WTC11 (cell line): ENCODE measurements around the gene CDCA7. TPM values are rescaled to one million over a fixed set of nuclear protein-coding genes. Genes with fewer than 3 reads are reported as not detected.
A peak's percentile ranks its signal among the peaks of the same experiment; 100 is the strongest.

ENCODE experiments used
- ATAC-seq: fragments of 200-7000 bp; cut with Tn5 transposase; 2 replicates; pipeline ENCODE4 v1.10.0; 2021; ENCODE audit warnings: mild to moderate bottlenecking, moderate library complexity
- CTCF ChIA-PET: fragments of 300-600 bp; sonication (Branson Sonifier 250); formaldehyde crosslinking; loops from one replicate; lab custom pipeline; 2021; ENCODE audit warnings: antibody characterized with exemption; lab: Charles Lee
- POLR2A ChIA-PET: fragments of 350-600 bp; sonication (Branson Sonifier 250); formaldehyde crosslinking; loops from one replicate; lab custom pipeline; 2021; ENCODE audit warnings: antibody characterized with exemption; lab: Charles Lee
- DNase-seq: peaks from one replicate; pipeline ENCODE4 v3.0.0; 2021; ENCODE audit warnings: low spot score
- H3K27ac Mint-ChIP-seq: 2 replicates; pipeline ENCODE4 v1.8.0; 2021; ENCODE audit warnings: mixed read lengths
- H3K27me3 Mint-ChIP-seq: 2 replicates; pipeline ENCODE4 v1.8.0; 2021; ENCODE audit warnings: low read depth, mild to moderate bottlenecking, moderate library complexity, mixed read lengths
- H3K36me3 Mint-ChIP-seq: 2 replicates; pipeline ENCODE4 v1.8.0; 2021; ENCODE audit warnings: mixed read lengths
- H3K4me1 Mint-ChIP-seq: 2 replicates; pipeline ENCODE4 v1.8.0; 2022; ENCODE audit warnings: mixed read lengths
- H3K4me3 Mint-ChIP-seq: 2 replicates; pipeline ENCODE4 v1.8.0; 2021; ENCODE audit warnings: mild to moderate bottlenecking, moderate library complexity, mixed read lengths
- H3K9me3 Mint-ChIP-seq: 2 replicates; pipeline ENCODE4 v1.8.0; 2021; ENCODE audit warnings: mixed read lengths
- EMX1 ChIP-seq: fragments of 250-450 bp; sonication (Bioruptor Pico); IDR thresholded peaks from 2 replicates; pipeline ENCODE4 v1.8.0; 2021; ENCODE audit warnings: mild to moderate bottlenecking
- ESRRA ChIP-seq: sonication (generic); formaldehyde crosslinking; IDR thresholded peaks from 2 replicates; pipeline ENCODE4 v1.8.1; 2022; ENCODE audit warnings: mild to moderate bottlenecking, missing genetic modification reagents, borderline replicate concordance
- ETV6 ChIP-seq: sonication (generic); formaldehyde crosslinking; IDR thresholded peaks from 2 replicates; pipeline ENCODE4 v1.8.1; 2022; ENCODE audit warnings: mild to moderate bottlenecking, missing genetic modification reagents
- FOXJ3 ChIP-seq: sonication (generic); formaldehyde crosslinking; IDR thresholded peaks from 2 replicates; pipeline ENCODE4 v1.9.0; 2021; ENCODE audit warnings: missing genetic modification reagents, mild to moderate bottlenecking, borderline replicate concordance
- NFE2L1 ChIP-seq: sonication (generic); formaldehyde crosslinking; IDR thresholded peaks from 2 replicates; pipeline ENCODE4 v1.8.1; 2023; ENCODE audit warnings: missing genetic modification reagents
- NFYB ChIP-seq: sonication (generic); formaldehyde crosslinking; conservative IDR thresholded peaks from 2 replicates; pipeline ENCODE4 v1.8.0; 2022; ENCODE audit warnings: low read depth, missing genetic modification reagents
- NR1H2 ChIP-seq: sonication (generic); formaldehyde crosslinking; IDR thresholded peaks from 2 replicates; pipeline ENCODE4 v1.9.0; 2021; ENCODE audit warnings: mild to moderate bottlenecking, moderate library complexity, missing genetic modification reagents
- ZBTB21 ChIP-seq: sonication (generic); formaldehyde crosslinking; IDR thresholded peaks from 2 replicates; pipeline ENCODE4 v1.8.1; 2023; ENCODE audit warnings: mild to moderate bottlenecking, missing genetic modification reagents, borderline replicate concordance
- ZNF317 ChIP-seq: sonication (generic); formaldehyde crosslinking; IDR thresholded peaks from 2 replicates; pipeline ENCODE4 v1.8.1; 2023; ENCODE audit warnings: low read depth, mild to moderate bottlenecking, moderate library complexity, missing genetic modification reagents, borderline replicate concordance
- ZNF423 ChIP-seq: fragments of 250-450 bp; sonication (Bioruptor Pico); IDR thresholded peaks from 2 replicates; pipeline ENCODE4 v2.1.2; 2022; ENCODE audit warnings: mild to moderate bottlenecking, moderate library complexity
- total RNA-seq: library from RNA; stranded (reverse); gene quantifications from 3 replicates; pipeline ENCODE4 v1.2.3, GENCODE V29; 2021
- TF ChIP-seq, protein P1 (sequence below): sonication (generic); formaldehyde crosslinking; IDR thresholded peaks from 2 replicates; pipeline ENCODE4 v1.8.1; 2023; ENCODE audit warnings: mild to moderate bottlenecking, missing genetic modification reagents, moderate library complexity
- TF ChIP-seq, protein P2 (sequence below): fragments of 250-450 bp; sonication (Bioruptor Pico); IDR thresholded peaks from 2 replicates; pipeline ENCODE4 v1.9.0; 2021; ENCODE audit warnings: mild to moderate bottlenecking
- TF ChIP-seq, protein P3 (sequence below): sonication (generic); formaldehyde crosslinking; IDR thresholded peaks from 2 replicates; pipeline ENCODE4 v1.8.0; 2022; ENCODE audit warnings: missing genetic modification reagents
- TF ChIP-seq, protein P4 (sequence below): sonication (generic); formaldehyde crosslinking; IDR thresholded peaks from 2 replicates; pipeline ENCODE4 v1.8.1; 2022; ENCODE audit warnings: low read depth, mild to moderate bottlenecking, moderate library complexity, missing genetic modification reagents, borderline replicate concordance
- TF ChIP-seq, protein P5 (sequence below): sonication (generic); formaldehyde crosslinking; IDR thresholded peaks from 2 replicates; pipeline ENCODE4 v1.8.1; 2023; ENCODE audit warnings: mild to moderate bottlenecking, missing genetic modification reagents
- TF ChIP-seq, protein P6 (sequence below): fragments of 250-450 bp; sonication (Bioruptor Pico); IDR thresholded peaks from 2 replicates; pipeline ENCODE4 v1.9.0; 2021; ENCODE audit warnings: moderate library complexity, mild to moderate bottlenecking, inconsistent platforms, borderline replicate concordance

Gene CDCA7
- total RNA-seq, 1 experiment from 2014 or later: 79.7 TPM

DNA sequence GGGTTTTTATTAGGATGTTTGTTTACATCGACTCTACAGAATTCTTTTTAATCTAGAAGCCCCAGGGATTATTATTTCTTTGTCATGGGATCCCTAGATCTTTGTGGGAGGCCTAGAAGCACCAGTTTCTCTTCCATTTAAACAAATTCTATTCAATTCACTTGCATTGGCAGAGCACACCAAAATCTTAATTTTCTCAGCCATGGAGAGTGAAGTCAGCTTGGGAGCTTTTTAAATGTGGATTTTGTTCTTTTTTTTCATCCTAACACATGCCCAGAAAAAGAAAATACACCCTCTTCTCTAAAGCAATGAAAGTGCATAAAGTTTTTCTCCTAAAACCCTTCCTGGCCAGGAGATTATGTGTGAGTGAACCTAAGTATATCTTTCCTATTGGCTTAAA, 38.5 kb downstream of the CDCA7 start:
- TF ChIP-seq ETV6 (CRISPR knock-in tag): no peak
- TF ChIP-seq, protein P1, sequence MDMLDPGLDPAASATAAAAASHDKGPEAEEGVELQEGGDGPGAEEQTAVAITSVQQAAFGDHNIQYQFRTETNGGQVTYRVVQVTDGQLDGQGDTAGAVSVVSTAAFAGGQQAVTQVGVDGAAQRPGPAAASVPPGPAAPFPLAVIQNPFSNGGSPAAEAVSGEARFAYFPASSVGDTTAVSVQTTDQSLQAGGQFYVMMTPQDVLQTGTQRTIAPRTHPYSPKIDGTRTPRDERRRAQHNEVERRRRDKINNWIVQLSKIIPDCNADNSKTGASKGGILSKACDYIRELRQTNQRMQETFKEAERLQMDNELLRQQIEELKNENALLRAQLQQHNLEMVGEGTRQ (CRISPR knock-in tag): no peak
- no peak for TF ChIP-seq NFE2L1 (CRISPR knock-in tag)
- TF ChIP-seq, protein P2, sequence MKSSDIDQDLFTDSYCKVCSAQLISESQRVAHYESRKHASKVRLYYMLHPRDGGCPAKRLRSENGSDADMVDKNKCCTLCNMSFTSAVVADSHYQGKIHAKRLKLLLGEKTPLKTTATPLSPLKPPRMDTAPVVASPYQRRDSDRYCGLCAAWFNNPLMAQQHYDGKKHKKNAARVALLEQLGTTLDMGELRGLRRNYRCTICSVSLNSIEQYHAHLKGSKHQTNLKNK: no peak
- TF ChIP-seq ZBTB21 (CRISPR knock-in tag): no peak
- TF ChIP-seq FOXJ3 (CRISPR knock-in tag): no peak
- TF ChIP-seq, protein P3, sequence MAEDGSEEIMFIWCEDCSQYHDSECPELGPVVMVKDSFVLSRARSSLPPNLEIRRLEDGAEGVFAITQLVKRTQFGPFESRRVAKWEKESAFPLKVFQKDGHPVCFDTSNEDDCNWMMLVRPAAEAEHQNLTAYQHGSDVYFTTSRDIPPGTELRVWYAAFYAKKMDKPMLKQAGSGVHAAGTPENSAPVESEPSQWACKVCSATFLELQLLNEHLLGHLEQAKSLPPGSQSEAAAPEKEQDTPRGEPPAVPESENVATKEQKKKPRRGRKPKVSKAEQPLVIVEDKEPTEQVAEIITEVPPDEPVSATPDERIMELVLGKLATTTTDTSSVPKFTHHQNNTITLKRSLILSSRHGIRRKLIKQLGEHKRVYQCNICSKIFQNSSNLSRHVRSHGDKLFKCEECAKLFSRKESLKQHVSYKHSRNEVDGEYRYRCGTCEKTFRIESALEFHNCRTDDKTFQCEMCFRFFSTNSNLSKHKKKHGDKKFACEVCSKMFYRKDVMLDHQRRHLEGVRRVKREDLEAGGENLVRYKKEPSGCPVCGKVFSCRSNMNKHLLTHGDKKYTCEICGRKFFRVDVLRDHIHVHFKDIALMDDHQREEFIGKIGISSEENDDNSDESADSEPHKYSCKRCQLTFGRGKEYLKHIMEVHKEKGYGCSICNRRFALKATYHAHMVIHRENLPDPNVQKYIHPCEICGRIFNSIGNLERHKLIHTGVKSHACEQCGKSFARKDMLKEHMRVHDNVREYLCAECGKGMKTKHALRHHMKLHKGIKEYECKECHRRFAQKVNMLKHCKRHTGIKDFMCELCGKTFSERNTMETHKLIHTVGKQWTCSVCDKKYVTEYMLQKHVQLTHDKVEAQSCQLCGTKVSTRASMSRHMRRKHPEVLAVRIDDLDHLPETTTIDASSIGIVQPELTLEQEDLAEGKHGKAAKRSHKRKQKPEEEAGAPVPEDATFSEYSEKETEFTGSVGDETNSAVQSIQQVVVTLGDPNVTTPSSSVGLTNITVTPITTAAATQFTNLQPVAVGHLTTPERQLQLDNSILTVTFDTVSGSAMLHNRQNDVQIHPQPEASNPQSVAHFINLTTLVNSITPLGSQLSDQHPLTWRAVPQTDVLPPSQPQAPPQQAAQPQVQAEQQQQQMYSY (CRISPR knock-in tag): no peak
- TF ChIP-seq ZNF423: no peak
- H3K4me1 Mint-ChIP-seq: peaks cover 41% of the 10 kb centered on the region
- DNase-seq (no peak), ATAC-seq (no peak)
- ChIA-PET CTCF (no interaction called here), POLR2A (no interaction called here)
- peak overlapping the region; percentile 18; the same call in 1 of the 2 replicates for H3K27ac Mint-ChIP-seq
- no peaks in the 10 kb centered on the region for H3K27me3 Mint-ChIP-seq
- H3K4me3 Mint-ChIP-seq: no peak overlapping the region
- no peaks in the 10 kb centered on the region for H3K36me3 Mint-ChIP-seq
- H3K9me3 Mint-ChIP-seq: no peaks in the 10 kb centered on the region

DNA sequence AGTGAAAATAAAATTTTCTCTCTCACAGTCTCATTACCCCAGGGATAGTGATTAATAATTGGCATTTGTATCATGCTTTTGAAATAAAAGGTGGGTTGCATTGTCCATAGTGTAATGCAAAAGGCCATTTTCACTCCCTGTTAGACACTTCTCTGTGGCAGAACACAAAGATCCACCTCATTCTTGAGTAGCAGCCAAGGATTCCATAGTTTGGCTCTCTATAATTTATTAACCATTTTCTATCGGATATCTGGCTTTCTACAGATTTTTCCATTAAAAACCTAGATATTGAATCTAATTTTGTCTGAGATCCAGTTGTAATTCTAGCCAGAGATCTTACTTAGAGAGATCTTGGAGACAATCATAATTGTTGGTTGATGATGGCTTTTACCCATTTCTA, 39.0 kb downstream of the CDCA7 start:
- ATAC-seq (no peak), DNase-seq (no peak)
- Mint-ChIP-seq H3K4me1 (peaks cover 41% of the 10 kb centered on the region), H3K27ac (0 out of 2 replicates have a peak overlapping the region, but pooled peaks have one; percentile 38), H3K27me3 (no peaks in the 10 kb centered on the region), H3K9me3 (no peaks in the 10 kb centered on the region), H3K4me3 (no peak overlapping the region), H3K36me3 (no peaks in the 10 kb centered on the region)
- ChIA-PET CTCF (interaction anchor here (1.7 kb wide), 1 partner anchor 174 kb away, joined by 7 read pairs; no protein-coding TSS in a partner anchor), POLR2A (no interaction called here)
- TF ChIP-seq, protein P4, sequence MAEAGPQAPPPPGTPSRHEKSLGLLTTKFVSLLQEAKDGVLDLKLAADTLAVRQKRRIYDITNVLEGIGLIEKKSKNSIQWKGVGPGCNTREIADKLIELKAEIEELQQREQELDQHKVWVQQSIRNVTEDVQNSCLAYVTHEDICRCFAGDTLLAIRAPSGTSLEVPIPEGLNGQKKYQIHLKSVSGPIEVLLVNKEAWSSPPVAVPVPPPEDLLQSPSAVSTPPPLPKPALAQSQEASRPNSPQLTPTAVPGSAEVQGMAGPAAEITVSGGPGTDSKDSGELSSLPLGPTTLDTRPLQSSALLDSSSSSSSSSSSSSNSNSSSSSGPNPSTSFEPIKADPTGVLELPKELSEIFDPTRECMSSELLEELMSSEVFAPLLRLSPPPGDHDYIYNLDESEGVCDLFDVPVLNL (CRISPR knock-in tag): no peak
- TF ChIP-seq, protein P5, sequence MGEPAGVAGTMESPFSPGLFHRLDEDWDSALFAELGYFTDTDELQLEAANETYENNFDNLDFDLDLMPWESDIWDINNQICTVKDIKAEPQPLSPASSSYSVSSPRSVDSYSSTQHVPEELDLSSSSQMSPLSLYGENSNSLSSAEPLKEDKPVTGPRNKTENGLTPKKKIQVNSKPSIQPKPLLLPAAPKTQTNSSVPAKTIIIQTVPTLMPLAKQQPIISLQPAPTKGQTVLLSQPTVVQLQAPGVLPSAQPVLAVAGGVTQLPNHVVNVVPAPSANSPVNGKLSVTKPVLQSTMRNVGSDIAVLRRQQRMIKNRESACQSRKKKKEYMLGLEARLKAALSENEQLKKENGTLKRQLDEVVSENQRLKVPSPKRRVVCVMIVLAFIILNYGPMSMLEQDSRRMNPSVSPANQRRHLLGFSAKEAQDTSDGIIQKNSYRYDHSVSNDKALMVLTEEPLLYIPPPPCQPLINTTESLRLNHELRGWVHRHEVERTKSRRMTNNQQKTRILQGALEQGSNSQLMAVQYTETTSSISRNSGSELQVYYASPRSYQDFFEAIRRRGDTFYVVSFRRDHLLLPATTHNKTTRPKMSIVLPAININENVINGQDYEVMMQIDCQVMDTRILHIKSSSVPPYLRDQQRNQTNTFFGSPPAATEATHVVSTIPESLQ: no peak
- TF ChIP-seq NFYB (CRISPR knock-in tag) (no peak), NR1H2 (no peak)

DNA sequence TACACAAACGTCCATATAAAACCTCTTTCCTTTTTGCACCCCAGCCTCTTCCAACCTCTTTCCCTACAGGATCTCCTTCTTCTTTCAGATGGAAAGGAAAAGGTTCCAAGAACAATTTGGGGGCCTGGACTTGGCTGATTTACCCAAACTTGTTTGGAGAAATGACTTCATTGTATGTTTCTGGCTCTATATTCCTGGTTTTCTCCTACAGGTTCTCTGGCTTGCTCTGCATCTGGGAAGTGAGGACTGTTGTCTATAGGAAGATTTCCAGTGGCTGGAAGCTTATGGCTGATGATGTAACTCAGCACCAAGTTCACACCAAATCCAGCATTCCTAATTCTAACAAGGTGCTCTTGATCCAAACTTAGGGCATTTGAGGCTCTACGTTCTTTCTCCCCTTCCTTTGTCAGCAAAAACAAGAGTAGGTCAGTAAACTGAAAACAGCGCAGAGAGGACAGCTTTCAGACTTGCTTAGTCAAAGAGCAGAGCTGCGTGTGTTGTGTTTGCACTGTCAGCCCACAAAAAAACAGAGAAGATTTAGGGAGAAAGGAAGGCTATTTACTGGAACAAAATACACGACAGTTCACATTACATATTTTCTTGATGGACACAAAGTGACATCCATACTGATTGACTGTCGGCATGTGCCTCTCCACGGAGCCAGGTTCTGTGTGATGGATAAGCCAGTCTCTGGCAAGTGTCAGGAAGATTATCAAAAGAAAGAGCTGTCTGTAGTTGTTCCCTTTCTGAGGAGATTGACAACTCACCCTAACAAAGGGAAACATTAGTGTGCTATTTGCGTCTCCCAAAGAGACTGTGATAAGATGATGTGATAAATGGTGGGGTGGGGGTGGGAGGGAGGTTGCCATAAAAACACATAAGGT, 39.7 kb downstream of the CDCA7 start:
- Mint-ChIP-seq H3K27me3 (no peaks in the 10 kb centered on the region), H3K9me3 (no peaks in the 10 kb centered on the region), H3K4me1 (peaks cover 43% of the 10 kb centered on the region), H3K36me3 (no peaks in the 10 kb centered on the region), H3K4me3 (no peak overlapping the region), H3K27ac (no peak overlapping the region)
- ATAC-seq (no peak; the same call in 1 of the 2 replicates), DNase-seq (no peak)
- CTCF ChIA-PET: interaction anchor here (0.8 to 1.7 kb wide), 5 partner anchors 54 to 303 kb away, joined by 3 to 7 read pairs (median 4); no protein-coding TSS in a partner anchor
- POLR2A ChIA-PET: interaction anchor here (0.5 kb wide), 1 partner anchor 195 kb away, joined by 3 read pairs; no protein-coding TSS in a partner anchor
- TF ChIP-seq, protein P4 (CRISPR knock-in tag): no peak
- TF ChIP-seq ZNF317 (CRISPR knock-in tag) (no peak), EMX1 (no peak), ZNF423 (no peak), ESRRA (CRISPR knock-in tag) (no peak)
- TF ChIP-seq, protein P5: no peak
- TF ChIP-seq, protein P6, sequence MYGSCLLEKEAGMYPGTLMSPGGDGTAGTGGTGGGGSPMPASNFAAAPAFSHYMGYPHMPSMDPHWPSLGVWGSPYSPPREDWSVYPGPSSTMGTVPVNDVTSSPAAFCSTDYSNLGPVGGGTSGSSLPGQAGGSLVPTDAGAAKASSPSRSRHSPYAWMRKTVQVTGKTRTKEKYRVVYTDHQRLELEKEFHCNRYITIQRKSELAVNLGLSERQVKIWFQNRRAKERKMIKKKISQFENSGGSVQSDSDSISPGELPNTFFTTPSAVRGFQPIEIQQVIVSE (CRISPR knock-in tag): no peak
